GM19043 (cell line): Measurements from ENCODE around the gene NT5DC2.
"Not testable (repeated sequence)": the region's sequence is repeated elsewhere in the genome, so short reads cannot be mapped to it uniquely, and the experiment has no call there.

ENCODE experiments used
- ATAC-seq: cut with Tn5 transposase; IDR thresholded peaks from one replicate; pipeline ENCODE4 v1.9.1; 2021; ENCODE audit warnings: low read depth; ENCODE audit not compliant: unreplicated experiment

Gene NT5DC2

DNA sequence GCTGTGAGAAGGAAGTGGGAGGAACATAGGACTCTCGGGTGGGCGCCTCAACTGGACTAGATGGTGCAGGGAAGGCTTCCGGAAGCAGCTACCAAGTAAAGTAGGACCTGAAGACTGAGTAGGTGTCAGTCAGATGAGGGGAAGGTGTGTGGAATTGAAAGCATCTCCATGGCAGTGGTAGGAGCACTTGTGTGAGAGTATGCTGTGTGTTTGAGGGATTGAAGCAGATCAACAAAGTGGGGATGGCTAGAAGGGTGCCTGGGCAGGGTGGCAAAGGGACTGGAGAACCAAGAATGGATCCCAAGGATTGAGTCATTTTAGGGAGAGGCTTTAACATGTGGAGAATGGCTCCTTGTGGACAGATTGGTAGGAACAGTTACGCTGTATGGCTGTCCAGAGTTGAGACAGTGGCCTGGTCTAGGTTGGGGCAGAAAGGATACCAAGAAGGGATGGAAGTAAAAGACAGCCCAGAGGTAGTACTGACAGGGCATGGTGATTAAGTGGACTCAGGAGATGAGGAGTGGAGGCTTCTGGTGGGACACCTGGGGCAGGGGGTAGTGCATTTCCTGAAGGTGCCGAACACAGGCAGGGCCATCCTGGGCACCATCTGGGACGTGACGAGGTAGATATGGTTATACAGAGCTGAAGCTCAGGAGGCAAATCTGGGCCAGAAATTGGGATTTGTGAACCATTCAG lies 4.2 kb upstream of the NT5DC2 start:
- ATAC-seq: no peak

DNA sequence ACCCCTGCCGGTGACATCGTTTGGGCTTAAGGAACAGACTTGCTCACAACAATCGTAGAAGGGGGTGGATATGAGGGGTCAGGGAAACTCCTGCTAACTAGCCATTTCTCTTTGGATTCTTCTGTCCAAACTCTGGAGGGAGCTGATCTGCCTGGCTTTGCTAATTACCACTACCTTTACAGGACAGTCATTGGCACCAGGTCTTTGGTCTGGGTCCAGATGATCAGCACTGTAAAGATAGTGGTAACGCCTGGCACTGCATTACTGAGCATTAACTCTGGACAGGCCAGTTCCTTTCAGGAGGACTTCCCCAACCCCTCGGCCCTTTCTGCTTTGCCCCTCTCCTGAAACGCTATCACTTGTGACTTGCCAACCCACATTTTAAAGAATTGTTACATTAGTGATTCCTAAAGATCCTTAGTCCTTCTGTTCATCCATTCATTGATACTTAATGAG lies 3.5 kb upstream of the NT5DC2 start:
- ATAC-seq: no peak

DNA sequence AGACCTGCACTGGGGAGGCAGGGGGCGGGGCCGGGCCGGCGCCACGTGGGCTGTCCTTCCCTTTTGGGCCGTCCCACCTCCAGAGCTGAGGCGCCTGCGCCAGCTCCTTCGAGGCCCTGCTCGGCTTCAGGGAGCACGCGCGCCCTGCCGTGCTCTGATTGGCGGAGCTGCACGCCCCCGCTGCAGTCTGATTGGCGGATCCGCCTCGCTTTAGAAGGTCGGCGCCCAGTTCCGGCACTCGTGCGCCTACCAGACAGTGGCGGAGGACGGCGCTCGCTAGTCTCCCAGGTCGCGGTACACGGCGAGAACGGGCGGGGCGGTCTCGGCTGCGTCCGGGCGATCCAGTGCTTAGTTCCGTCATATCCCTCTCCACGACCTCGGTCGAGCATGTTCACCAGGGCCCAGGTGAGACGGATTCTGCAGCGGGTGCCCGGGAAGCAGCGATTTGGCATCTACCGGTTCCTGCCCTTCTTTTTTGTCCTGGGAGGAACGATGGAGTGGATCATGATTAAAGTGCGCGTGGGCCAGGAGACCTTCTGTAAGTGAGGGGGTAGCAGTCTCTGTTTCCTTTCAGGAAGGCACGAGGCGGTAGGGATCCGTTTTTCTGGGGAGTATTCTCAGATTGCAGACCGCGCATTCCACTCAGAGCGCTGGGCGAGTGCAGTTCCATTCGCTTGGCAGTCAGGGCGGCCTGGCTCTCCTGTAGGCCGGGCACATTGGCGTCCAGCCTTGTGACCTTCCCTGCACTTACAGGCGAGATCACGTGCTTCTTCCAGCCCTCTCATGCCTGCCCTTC lies 2.9 kb upstream of the NT5DC2 start, which contains the start of gene UQCC5:
Gene UQCC5, plus strand, starts transcription at position 237 of the 796 bp plus-strand sequence. Its CDS starts 151 bp downstream, at position 388.
- peak; percentile 92 for ATAC-seq

- ATAC-seq: no peak
Measured at GRCh38 chr3:52536112-52536368, 2.4 kb upstream of the NT5DC2 start.

DNA sequence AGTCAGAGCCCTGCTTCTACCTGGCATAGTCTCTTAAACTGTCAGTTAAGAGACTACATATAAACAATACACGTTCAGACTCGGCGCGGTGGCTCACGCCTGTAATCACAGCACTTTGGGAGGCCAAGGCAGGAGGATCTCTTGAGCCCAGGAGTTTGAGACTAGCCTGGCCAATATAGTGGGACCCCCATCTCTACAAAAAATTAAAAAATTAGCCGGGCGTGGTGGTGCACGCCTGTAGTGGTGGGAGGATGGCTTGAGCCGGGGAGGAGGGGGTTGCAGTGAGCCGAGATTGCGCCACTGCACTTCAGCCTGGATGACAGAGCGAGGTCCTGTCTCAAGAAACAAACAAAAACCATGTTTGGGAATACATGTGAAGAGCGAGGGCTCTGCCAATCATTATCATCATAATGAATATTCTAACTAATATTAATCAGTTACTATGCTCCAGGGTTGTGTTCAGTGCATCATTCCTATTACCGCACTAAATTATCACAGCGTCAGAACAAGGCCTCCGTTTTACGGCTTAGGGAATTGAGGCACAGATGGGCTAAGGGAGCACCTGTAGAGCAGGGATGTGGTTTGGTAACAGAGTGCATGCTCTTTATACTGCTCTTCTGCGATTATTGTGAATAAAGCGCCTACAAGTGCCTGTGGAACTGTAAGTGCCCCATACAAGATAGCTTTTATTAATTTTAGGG lies 1.9 kb upstream of the NT5DC2 start:
- no peak for ATAC-seq

DNA sequence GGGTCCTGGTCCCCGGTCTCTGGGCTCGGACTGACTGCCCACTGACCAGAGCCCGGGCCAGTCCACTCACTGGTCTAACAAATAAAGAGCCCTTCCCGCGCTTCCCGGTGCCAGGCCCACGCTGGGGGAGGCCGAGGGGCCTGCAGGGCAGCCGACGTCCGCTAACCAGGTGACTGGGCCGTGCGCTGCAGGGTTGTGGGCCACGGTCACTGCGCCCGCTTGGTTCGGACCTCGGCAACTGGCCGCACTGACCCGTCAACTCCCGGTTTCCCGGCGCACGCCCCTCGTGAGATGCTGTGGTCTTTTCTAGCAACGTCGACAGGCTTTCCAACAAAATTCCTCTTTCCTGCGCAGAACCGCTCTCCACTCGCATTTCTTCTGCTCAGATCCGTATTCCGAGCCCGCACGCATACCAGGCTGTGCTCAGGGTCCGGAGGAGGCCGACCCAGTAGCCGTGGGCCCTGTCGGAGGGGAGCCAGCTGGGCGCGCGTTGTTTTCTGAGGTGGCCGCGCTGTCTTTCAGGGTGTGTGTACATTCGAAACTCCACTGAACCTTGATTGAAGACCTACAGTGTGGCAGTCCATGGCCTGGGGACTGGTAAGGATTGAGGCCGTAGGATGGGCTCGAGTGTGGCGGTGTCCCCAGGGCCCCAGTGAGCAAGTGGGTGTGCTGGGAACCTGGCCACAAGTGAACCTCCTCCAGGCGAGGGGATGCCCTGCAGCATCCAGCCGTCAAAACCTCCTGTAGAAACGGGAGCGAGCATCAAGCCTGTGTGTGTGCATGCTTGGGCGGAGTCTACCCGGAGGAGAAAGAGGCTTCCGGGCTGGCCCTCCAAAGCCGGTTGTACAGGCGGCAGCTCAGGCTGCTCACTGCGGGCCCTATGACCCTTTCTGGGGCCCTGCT lies 875 bp upstream of the NT5DC2 start:
- ATAC-seq: no peak

DNA sequence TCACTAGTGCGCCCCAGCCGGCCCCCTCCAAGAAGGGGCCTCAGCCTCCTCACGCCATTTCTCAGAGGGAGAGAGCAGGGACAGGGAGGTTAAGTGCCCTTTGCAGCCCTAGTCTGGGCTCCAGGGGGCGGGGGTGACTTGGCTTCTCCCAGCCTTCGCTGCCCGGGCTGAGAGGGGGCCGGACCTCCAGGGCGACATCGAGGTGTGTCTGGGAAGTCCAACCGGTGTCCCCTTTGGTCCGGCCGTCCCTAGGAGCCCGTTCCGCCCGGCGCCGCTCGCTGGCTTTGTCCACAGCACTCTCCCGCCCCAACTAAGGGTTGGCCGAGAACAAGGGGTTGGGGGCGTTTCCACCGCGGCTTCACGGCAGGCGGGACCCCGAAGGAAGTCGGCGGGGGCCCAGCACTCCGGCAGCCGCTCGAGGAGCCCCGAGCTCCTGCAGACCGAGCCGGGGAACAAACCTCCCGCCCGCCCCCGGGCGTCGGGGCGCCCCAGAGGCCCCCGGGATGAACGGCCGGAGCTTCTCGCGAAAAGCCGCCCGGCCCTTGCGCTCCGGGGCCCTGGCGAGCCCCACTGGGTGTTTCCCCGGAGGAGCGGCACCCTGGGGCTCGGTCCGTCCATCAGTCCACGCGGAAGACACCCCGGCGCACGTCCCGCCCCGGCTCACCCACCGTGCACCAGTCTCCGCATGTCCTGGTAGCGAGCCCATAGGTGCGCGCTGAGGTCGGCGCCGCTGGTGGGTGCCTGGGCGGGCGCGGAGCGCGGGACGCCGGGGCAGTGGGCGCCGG lies 627 bp downstream of the NT5DC2 start:
- ATAC-seq: no peak

DNA sequence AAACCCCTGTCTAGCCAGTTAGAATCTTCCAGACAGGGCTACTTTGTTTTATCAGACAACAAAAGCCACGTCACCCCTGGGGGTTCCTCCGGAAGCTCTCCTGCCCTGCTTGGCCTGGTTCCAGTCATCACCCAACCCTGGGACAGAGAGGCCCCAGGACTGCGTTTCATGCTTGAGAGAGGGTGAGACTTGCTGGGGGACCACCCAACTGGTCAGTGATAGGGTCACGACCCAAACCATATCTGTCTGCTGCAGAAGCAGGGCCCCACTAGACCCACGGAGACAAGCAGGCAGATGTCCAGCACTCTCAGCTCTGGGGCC lies 1.2 kb downstream of the NT5DC2 start:
- ATAC-seq: no peak

- ATAC-seq: no peak
Measured at GRCh38 chr3:52531860-52532516, 1.7 kb downstream of the NT5DC2 start.

GRCh38 chr3:52530918-52531826 lies 2.5 kb downstream of the NT5DC2 start:
- ATAC-seq: no peak

DNA sequence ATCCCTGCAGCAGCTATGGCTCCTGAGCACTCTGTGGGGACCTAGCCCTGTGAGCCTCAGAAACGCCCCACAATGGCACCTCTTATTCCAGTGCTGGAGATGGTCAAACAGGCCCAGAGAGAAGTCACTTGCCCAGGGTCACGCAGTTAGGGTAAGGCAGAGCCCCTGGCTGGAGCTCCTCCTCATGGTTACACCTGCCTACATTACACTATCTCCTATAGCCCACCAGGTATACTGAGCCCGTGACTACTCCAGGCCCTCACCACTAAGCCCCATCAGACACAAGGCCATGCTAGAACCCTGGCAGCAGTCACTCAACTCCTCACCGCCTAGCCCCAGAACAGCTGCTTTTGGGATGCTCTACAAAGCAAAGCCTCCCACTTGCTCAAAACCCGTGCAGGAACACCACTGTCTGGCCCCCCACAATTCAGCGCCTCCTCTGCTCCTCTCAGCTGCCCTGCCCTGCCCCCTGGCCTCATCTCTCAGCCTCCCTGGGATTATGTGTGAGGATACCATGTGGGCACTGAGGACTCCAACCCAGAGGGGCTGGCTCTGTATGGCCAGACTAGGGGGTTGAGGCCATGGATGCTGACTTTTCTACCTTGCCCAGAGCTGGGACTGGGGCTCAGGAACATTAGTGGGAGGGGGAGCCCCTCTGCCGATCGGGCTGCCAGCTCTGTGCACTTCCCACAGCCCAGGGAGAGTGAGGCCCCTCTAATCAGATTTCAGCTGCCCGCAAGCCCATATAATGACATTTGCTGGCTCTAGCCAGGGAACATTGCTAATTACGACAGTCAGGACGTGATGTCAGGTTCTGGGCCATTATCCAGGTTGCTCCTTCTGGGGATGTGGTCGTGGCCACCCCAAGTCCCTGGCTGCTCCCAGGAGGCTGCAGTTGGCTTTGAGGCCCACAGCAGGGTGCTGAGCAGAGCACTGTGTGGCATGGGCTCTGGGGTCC lies 4.0 kb downstream of the NT5DC2 start:
- no peak for ATAC-seq

DNA sequence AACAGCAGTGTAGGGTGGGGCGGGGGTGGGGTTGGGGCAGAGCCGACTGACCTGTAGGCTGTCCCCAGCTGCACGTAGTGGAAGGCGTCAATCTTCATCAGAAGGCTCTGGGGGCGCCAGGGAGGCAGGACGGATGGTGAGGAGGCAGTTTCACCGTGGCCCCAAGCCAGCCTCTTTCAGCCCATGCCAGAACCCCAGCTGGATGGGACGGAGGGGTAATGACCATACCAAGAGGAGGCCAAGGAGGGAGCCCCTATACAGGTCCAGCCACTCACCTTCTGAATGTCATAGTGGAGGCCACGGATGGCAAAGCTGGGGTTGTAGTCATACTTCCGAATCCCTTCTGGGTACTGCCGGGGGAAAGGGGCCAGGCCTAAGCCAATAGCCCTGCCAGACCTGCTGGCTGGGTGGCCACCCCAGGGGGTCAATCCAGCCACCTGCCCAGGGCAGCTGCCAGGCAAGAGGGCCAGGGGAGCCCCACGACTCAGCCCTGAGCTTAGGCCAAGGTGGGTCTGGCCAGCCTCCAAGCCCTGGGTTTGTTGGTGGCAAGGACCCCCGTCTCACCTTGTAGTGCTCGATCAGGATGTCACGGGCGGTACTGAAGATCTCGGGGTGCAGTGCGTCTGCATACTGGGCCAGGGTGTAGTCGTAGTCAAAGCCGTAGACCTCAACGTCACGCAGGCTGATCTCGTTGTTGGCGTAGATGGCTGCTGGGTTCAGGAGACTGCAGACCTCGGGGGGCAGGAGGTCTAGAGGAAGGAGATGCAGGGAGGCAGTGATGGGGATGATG lies 4.9 kb downstream of the NT5DC2 start:
- no peak for ATAC-seq

GRCh38 chr3:52527732-52528585 lies 5.7 kb downstream of the NT5DC2 start:
- ATAC-seq: no peak

GRCh38 chr3:52527039-52527731 lies 6.5 kb downstream of the NT5DC2 start:
- no peak for ATAC-seq

GRCh38 chr3:52526671-52527038 lies 7.0 kb downstream of the NT5DC2 start:
- ATAC-seq: not testable (repeated sequence)
